Amniotic epithelial cell (primary cell): ENCODE data around the gene AMFR.
A peak's percentile ranks its signal among the peaks of the same experiment; 100 is the strongest.
"Not testable (repeated sequence)": the region's sequence is repeated elsewhere in the genome, so short reads cannot be mapped to it uniquely, and the experiment has no call there.

Experiments used
- DNase-seq: peaks from one replicate; pipeline ENCODE4 v3.0.0-alpha.2; 2010; ENCODE audit warnings: low read depth

Gene AMFR

DNA sequence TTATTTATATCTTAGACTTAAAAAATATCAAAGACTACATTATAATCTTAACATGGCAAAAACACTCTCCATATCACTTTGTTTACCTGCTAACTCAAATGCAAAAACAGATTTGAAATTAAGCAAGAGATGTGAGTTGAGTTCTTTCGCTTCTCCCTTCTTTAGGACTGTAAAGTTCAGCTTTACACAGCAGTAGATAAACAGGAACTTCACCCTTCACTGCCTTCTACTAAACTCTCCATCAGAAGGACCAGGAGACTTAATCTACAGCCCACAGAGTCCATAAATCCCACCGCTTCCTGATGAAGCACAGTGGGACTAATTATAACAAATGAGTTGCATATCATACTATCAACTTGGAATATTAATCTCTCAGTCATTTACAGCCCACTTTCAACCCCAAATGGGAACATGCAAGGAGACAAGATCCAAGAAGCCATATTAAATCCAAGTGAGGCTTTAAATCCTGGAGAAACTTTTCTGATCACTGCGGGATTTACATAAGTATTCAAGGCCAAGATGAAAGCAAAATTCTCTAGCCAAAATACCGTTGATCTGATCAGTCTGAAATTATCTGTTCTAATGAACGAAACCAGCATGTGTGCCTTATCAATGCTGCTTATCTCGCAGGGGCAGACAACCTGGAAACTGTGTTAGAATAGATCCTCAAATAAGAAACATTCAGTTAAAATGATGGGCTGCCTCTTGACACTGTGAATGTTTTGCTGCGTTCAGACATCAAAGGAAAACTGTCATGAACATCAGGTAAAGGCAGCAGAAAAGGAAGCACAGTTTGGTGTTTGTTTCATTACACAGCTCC lies 1.6 kb downstream of the AMFR start:
- DNase-seq: no peak

DNA sequence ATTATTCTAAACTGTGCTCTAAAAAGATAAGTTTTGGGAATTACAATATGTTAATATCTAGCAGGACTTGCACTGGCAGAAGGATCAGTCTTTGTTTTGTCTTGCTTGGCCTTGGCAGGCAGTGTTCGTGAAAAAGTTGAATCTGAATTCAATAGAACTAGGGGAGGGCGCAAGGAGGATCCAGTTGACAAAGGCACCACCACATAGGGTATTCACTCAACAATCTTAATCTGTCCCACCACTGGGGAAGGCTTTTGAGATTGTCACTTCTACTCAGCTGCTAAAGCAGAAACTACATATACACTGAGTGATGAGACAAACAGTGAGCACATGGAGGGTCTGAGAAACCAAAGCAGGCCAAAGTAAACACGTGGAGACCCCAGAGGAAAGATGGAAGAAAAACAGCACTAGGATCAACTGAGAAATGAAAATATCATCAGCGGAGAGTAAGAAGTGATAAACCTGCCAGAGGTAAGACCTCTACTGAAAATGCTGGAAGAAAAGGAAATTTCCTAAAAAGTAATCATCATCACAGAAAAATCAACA lies 2.4 kb downstream of the AMFR start:
- no peak for DNase-seq

- no peak for DNase-seq
Observed at GRCh38 chr16:56421976-56422669, 3.2 kb downstream of the AMFR start.

GRCh38 chr16:56421313-56421712 lies 4.0 kb downstream of the AMFR start:
- DNase-seq: no peak

GRCh38 chr16:56420613-56421012 lies 4.7 kb downstream of the AMFR start:
- no peak for DNase-seq

DNA sequence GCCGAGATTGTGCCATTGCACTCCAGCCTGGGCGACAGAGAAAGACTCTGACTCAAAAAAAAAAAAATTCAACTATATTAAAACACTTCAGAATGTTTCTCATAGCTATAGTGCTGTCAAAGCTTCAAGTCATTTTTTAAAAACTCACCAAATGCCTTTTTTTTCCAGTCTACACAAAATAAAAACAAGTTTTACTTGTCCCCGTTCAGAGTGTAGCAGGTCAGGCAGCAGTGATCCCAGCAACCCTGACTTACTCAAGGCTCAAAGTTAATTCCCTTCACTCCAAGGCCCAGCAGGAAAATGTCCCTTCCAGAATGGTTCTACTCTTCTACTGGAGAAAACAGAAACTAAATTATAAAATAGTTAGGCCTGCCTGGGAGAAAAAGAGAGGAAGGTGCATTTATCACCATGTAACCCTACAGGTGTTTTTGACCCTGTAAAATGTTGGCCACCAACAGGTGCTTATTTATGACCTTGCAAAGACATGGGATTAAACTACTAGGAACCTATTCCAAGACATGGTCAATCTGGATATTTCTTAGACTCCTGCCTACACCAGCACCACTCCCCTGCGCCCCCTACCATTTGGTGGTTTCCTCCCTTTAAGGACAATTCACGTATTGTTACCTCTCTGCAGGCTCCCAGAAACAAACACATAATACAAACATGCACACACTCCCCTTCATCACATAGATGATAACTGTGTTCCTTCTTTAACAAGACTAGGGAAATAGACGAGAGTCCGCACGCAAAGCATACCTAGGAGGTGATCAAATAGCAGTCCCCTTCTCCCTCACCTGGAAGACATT lies 5.4 kb downstream of the AMFR start:
- no peak for DNase-seq

GRCh38 chr16:56417138-56417537 lies 8.2 kb downstream of the AMFR start:
- DNase-seq: no peak

DNA sequence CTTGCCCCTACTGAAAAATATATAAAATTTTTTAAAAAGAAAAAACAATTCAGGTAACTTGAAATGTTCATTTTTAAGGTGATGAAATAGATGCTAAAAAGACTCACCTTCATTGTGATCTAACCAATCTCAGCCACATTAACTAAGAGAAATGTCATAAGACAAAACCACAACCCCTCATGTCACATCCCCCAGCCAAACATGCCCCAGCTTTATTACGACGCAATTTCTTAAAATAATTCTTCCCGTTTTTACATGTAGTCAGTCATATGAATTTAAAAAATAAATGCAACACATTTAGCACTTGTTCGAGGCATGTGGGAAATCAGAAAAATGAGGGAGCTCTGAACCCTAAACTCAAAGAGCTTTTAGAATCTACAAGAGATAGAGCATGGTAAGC lies 9.5 kb downstream of the AMFR start:
- no peak for DNase-seq

- DNase-seq: no peak
Observed at GRCh38 chr16:56414366-56414765, 11.0 kb downstream of the AMFR start.

- DNase-seq: no peak
Observed at GRCh38 chr16:56413381-56413780, 12.0 kb downstream of the AMFR start.

GRCh38 chr16:56411624-56412023 lies 13.7 kb downstream of the AMFR start:
- DNase-seq: no peak

GRCh38 chr16:56411123-56411522 lies 14.2 kb downstream of the AMFR start:
- no peak for DNase-seq

- peak; percentile 83 for DNase-seq
Observed at GRCh38 chr16:56409195-56409594, 16.1 kb downstream of the AMFR start.

DNA sequence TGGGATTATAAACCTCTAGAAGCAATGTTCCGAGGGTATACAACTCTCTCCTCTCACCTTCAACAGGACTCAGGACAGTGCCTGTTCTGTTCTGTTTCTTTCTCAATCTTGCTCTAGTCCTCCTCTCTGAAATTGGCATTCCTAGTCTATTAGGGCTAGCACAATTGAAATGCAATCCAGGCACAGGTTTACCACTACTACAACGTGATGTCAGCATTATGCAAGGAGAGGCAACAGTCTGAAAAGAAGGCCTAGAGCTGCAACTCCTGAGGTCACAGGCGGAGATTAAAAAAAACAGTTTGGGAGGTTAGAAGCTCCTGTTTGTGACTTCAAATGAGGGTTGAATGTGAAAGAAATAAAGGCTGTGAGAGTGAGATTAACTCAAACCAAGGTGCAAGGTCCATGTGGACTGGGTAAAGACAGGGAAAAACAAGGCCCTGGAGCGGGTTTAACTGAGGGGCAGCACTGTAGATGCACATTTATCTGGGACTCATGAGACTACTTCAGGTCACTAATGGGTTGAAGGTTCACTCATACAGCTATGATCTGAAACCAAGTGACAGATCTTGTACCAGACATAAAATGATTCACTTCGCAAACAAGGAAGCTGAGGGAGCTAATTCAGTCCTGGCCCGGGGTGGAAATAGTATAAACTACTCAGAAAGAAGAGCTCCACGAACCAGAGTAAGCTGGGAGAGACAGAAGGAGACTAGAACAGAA lies 16.8 kb downstream of the AMFR start:
- DNase-seq: no peak

- DNase-seq: no peak
Observed at GRCh38 chr16:56405977-56406672, 19.2 kb downstream of the AMFR start.

GRCh38 chr16:56401482-56401881 lies 23.9 kb downstream of the AMFR start:
- no peak for DNase-seq

- no peak for DNase-seq
Observed at GRCh38 chr16:56400458-56400857, 24.9 kb downstream of the AMFR start.

GRCh38 chr16:56399486-56399885 lies 25.9 kb downstream of the AMFR start:
- no peak for DNase-seq

GRCh38 chr16:56399047-56399446 lies 26.3 kb downstream of the AMFR start:
- no peak for DNase-seq

GRCh38 chr16:56396724-56397123 lies 28.6 kb downstream of the AMFR start:
- not testable (repeated sequence) for DNase-seq

- DNase-seq: peak; percentile 96
Observed at GRCh38 chr16:56389554-56389953, 35.8 kb downstream of the AMFR start.
